HEK293 (cell line): ENCODE data around the gene SCN11A.

ENCODE experiments used
- CTCF ChIA-PET: fragments of 350-600 bp; formaldehyde crosslinking; extraction: SDS; loops from one replicate; lab custom pipeline; 2021; ENCODE audit warnings: antibody characterized with exemption; lab: Yijun Ruan, JAX
- POLR2A ChIA-PET: fragments of 300-600 bp; formaldehyde crosslinking; extraction: SDS; loops from one replicate; lab custom pipeline; 2020; ENCODE audit warnings: antibody characterized with exemption, inconsistent platforms; lab: Yijun Ruan, JAX
- H3K27ac ChIP-seq: fragments of 200-500 bp; sonication (Bioruptor generic); 2 replicates; pipeline ENCODE4 v1.5.1; 2014; ENCODE audit warnings: low read depth, low read length, control low read depth, inconsistent platforms; ENCODE audit errors: extremely low read depth
- H3K36me3 ChIP-seq, 2 experiments: fragments of 200-500 bp in 1 of 2; sonication (Bioruptor generic) in 1 of 2; 1 replicate in 1 of 2; 2 replicates in 1 of 2; pipeline ENCODE4 v1.5.1; 2014 to 2017; ENCODE audit warnings: inconsistent platforms in 2 of 2, low read length in 2 of 2; ENCODE audit not compliant: control insufficient read depth in 2 of 2, insufficient read depth in 1 of 2
- H3K4me1 ChIP-seq: fragments of 200-500 bp; sonication (Bioruptor generic); 2 replicates; pipeline ENCODE4 v1.5.1; 2014; ENCODE audit warnings: mild to moderate bottlenecking, low read length, inconsistent platforms; ENCODE audit not compliant: control insufficient read depth, insufficient read depth
- H3K4me3 ChIP-seq: 2 replicates; pipeline ENCODE4 v1.5.1; 2011; ENCODE audit warnings: low read depth, mild to moderate bottlenecking, control low read depth, low read length, moderate library complexity
- H3K9me3 ChIP-seq: fragments of 200-500 bp; sonication (Bioruptor generic); 2 replicates; pipeline ENCODE4 v1.5.1; 2014; ENCODE audit warnings: low read depth, low read length, inconsistent platforms; ENCODE audit not compliant: control insufficient read depth, insufficient read depth
- EGR2 ChIP-seq: fragments of 450-650 bp; formaldehyde crosslinking; IDR thresholded peaks from 2 replicates; pipeline ENCODE4 v1.5.1; 2016; ENCODE audit warnings: low read depth, missing biosample characterization, missing genetic modification characterization
- GLIS1 ChIP-seq: fragments of 450-650 bp; formaldehyde crosslinking; IDR thresholded peaks from 2 replicates; pipeline ENCODE4 v1.5.1; 2016; ENCODE audit warnings: missing biosample characterization, missing genetic modification characterization
- KLF8 ChIP-seq: fragments of 450-650 bp; formaldehyde crosslinking; IDR thresholded peaks from 2 replicates; pipeline ENCODE4 v1.5.1; 2016; ENCODE audit warnings: missing biosample characterization, missing genetic modification characterization
- ZBTB1 ChIP-seq: fragments of 450-650 bp; formaldehyde crosslinking; IDR thresholded peaks from 2 replicates; pipeline ENCODE4 v1.5.1; 2016; ENCODE audit warnings: missing biosample characterization, missing genetic modification characterization
- ZFP69B ChIP-seq: fragments of 450-650 bp; formaldehyde crosslinking; IDR thresholded peaks from 2 replicates; pipeline ENCODE4 v1.5.1; 2016; ENCODE audit warnings: missing biosample characterization, missing genetic modification characterization
- ZNF133 ChIP-seq: fragments of 450-650 bp; formaldehyde crosslinking; IDR thresholded peaks from 2 replicates; pipeline ENCODE4 v1.5.1; 2016; ENCODE audit warnings: missing biosample characterization, missing genetic modification characterization
- ZNF146 ChIP-seq: fragments of 450-650 bp; formaldehyde crosslinking; IDR thresholded peaks from 2 replicates; pipeline ENCODE4 v1.5.1; 2016; ENCODE audit warnings: missing biosample characterization, missing genetic modification characterization
- ZNF157 ChIP-seq: fragments of 450-650 bp; formaldehyde crosslinking; IDR thresholded peaks from 2 replicates; pipeline ENCODE4 v1.5.1; 2016; ENCODE audit warnings: missing biosample characterization, missing genetic modification characterization
- ZNF184 ChIP-seq: fragments of 450-650 bp; IDR thresholded peaks from 2 replicates; pipeline ENCODE4 v1.5.1; 2018; ENCODE audit warnings: missing biosample characterization, mild to moderate bottlenecking, missing genetic modification characterization
- ZNF292 ChIP-seq: fragments of 450-650 bp; formaldehyde crosslinking; IDR thresholded peaks from 2 replicates; pipeline ENCODE4 v1.5.1; 2016; ENCODE audit warnings: low read depth, missing biosample characterization, missing genetic modification characterization, borderline replicate concordance
- ZNF311 ChIP-seq: fragments of 450-650 bp; formaldehyde crosslinking; IDR thresholded peaks from 2 replicates; pipeline ENCODE4 v1.5.1; 2017; ENCODE audit warnings: missing biosample characterization, missing genetic modification characterization, borderline replicate concordance
- ZNF48 ChIP-seq: fragments of 450-650 bp; formaldehyde crosslinking; IDR thresholded peaks from 2 replicates; pipeline ENCODE4 v1.5.1; 2016; ENCODE audit warnings: missing biosample characterization, missing genetic modification characterization
- ZNF488 ChIP-seq: fragments of 450-650 bp; formaldehyde crosslinking; IDR thresholded peaks from 2 replicates; pipeline ENCODE4 v1.5.1; 2016; ENCODE audit warnings: missing biosample characterization, missing genetic modification characterization
- ZNF510 ChIP-seq: fragments of 450-650 bp; formaldehyde crosslinking; IDR thresholded peaks from 2 replicates; pipeline ENCODE4 v1.5.1; 2018; ENCODE audit warnings: mild to moderate bottlenecking, missing genetic modification characterization, missing biosample characterization; ENCODE audit not compliant: insufficient replicate concordance
- ZNF513 ChIP-seq: fragments of 450-650 bp; IDR thresholded peaks from 2 replicates; pipeline ENCODE4 v1.5.1; 2018; ENCODE audit warnings: missing biosample characterization, missing genetic modification characterization
- ZNF560 ChIP-seq: fragments of 450-650 bp; formaldehyde crosslinking; IDR thresholded peaks from 2 replicates; pipeline ENCODE4 v1.5.1; 2017; ENCODE audit warnings: missing biosample characterization, missing genetic modification characterization, borderline replicate concordance
- ZNF561 ChIP-seq: fragments of 450-650 bp; IDR thresholded peaks from 2 replicates; pipeline ENCODE4 v1.5.1; 2018; ENCODE audit warnings: missing biosample characterization, missing genetic modification characterization, borderline replicate concordance
- ZNF629 ChIP-seq: fragments of 450-650 bp; formaldehyde crosslinking; IDR thresholded peaks from 2 replicates; pipeline ENCODE4 v1.5.1; 2017; ENCODE audit warnings: missing biosample characterization, missing genetic modification characterization
- ZSCAN18 ChIP-seq: fragments of 450-650 bp; formaldehyde crosslinking; IDR thresholded peaks from 2 replicates; pipeline ENCODE4 v1.5.1; 2016; ENCODE audit warnings: missing biosample characterization, missing genetic modification characterization
- TF ChIP-seq, protein P1 (sequence below): fragments of 450-650 bp; formaldehyde crosslinking; IDR thresholded peaks from 2 replicates; pipeline ENCODE4 v1.5.1; 2016; ENCODE audit warnings: missing biosample characterization, missing genetic modification characterization
- TF ChIP-seq, protein P2 (sequence below): fragments of 450-650 bp; formaldehyde crosslinking; IDR thresholded peaks from 2 replicates; pipeline ENCODE4 v1.5.1; 2016; ENCODE audit warnings: missing biosample characterization, missing genetic modification characterization
- TF ChIP-seq, protein P3 (sequence below): fragments of 450-650 bp; formaldehyde crosslinking; IDR thresholded peaks from 2 replicates; pipeline ENCODE4 v1.5.1; 2016; ENCODE audit warnings: missing biosample characterization, missing genetic modification characterization
- TF ChIP-seq, protein P4 (sequence below): fragments of 450-650 bp; formaldehyde crosslinking; IDR thresholded peaks from 2 replicates; pipeline ENCODE4 v1.5.1; 2016; ENCODE audit warnings: missing biosample characterization, missing genetic modification characterization

SCN11A gene

DNA sequence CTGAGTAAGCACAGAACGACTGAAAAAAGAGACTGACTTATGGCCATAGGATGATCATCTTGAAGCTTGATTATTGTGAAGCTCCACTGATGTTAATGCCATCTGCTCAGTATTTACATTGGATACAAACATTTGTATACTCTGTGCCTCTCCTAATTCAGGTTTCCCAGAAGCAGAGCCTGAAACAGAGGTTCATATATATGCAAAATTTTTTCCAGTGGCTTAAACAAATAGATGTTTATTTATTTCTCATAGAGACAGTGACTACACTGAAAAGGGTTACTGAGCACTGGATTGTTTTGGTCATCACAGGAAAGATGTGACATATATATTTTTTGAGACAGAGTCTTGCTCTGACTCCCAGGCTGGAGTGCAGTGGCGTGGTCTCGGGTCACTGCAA lies 36.3 kb downstream of the SCN11A start:
- no peaks in the 10 kb centered on the region for H3K9me3 ChIP-seq
- TF ChIP-seq ZNF292 (tag by site-specific recombination) (no peak), ZNF133 (tag by site-specific recombination) (no peak), ZNF560 (tag by site-specific recombination) (no peak), ZNF157 (no peak), KLF8 (tag by site-specific recombination) (no peak), ZNF510 (tag by site-specific recombination) (no peak), ZNF48 (tag by site-specific recombination) (no peak), ZBTB1 (no peak), GLIS1 (tag by site-specific recombination) (no peak), ZNF488 (tag by site-specific recombination) (no peak), ZNF561 (tag by site-specific recombination) (no peak), ZNF513 (tag by site-specific recombination) (no peak), ZNF311 (tag by site-specific recombination) (no peak), ZNF146 (tag by site-specific recombination) (no peak)
- TF ChIP-seq, protein P1, sequence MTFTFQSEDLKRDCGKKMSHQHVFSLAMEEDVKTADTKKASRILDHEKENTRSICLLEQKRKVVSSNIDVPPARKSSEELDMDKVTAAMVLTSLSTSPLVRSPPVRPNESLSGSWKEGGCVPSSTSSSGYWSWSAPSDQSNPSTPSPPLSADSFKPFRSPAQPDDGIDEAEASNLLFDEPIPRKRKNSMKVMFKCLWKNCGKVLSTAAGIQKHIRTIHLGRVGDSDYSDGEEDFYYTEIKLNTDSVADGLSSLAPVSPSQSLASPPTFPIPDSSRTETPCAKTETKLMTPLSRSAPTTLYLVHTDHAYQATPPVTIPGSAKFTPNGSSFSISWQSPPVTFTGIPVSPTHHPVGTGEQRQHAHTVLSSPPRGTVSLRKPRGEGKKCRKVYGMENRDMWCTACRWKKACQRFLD (tag by site-specific recombination), result no peak
- TF ChIP-seq, protein P2, sequence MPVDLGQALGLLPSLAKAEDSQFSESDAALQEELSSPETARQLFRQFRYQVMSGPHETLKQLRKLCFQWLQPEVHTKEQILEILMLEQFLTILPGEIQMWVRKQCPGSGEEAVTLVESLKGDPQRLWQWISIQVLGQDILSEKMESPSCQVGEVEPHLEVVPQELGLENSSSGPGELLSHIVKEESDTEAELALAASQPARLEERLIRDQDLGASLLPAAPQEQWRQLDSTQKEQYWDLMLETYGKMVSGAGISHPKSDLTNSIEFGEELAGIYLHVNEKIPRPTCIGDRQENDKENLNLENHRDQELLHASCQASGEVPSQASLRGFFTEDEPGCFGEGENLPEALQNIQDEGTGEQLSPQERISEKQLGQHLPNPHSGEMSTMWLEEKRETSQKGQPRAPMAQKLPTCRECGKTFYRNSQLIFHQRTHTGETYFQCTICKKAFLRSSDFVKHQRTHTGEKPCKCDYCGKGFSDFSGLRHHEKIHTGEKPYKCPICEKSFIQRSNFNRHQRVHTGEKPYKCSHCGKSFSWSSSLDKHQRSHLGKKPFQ (tag by site-specific recombination), result no peak
- no peaks in the 10 kb centered on the region for H3K4me1 ChIP-seq
- no peaks in the 10 kb centered on the region for H3K36me3 ChIP-seq
- H3K4me3 ChIP-seq, result no peak overlapping the region
- POLR2A ChIA-PET, result no interaction called here
- H3K27ac ChIP-seq, result no peak overlapping the region
- CTCF ChIA-PET, result no interaction called here

DNA sequence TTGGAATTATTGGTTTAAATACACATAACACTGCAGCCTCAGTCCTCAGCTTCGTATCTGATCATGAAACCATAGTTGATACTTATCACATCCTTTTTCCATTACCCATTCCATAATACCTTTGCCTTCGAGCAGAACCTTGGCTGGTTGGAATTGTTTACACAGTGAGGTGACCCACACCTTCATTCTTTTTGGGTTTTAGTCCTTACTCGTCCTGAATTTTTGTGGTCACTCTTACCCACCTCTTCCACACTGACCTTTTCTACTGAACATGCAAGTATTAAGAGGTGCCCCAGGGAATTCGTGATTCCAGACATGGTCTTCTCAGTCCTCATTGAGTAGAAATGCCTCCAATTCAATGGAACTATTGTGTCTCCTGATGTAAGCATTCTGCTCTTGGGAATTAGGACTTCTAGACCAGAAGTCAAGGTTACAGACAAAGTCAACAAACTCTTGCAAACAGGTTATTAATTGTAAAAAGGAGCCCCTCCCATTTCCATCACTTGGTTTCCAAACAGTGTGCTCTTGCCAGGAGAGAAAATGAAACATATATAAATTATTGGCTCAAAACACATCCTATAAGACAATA lies 37.7 kb downstream of the SCN11A start:
- POLR2A ChIA-PET, result no interaction called here
- no peaks in the 10 kb centered on the region for H3K9me3 ChIP-seq
- CTCF ChIA-PET, result interaction anchor here (1.2 to 1.3 kb wide), 2 partner anchors 12 to 14 kb away, joined by 3 to 5 read pairs; no protein-coding TSS in a partner anchor
- H3K4me3 ChIP-seq, result no peak overlapping the region
- H3K4me1 ChIP-seq, result no peaks in the 10 kb centered on the region
- no peak overlapping the region for H3K27ac ChIP-seq
- H3K36me3 ChIP-seq, result no peaks in the 10 kb centered on the region
- no peak for TF ChIP-seq ZNF488 (tag by site-specific recombination)
- TF ChIP-seq EGR2 (tag by site-specific recombination), result no peak
- TF ChIP-seq ZFP69B (tag by site-specific recombination), result no peak
- TF ChIP-seq ZNF184 (tag by site-specific recombination), result no peak
- TF ChIP-seq, protein P3, sequence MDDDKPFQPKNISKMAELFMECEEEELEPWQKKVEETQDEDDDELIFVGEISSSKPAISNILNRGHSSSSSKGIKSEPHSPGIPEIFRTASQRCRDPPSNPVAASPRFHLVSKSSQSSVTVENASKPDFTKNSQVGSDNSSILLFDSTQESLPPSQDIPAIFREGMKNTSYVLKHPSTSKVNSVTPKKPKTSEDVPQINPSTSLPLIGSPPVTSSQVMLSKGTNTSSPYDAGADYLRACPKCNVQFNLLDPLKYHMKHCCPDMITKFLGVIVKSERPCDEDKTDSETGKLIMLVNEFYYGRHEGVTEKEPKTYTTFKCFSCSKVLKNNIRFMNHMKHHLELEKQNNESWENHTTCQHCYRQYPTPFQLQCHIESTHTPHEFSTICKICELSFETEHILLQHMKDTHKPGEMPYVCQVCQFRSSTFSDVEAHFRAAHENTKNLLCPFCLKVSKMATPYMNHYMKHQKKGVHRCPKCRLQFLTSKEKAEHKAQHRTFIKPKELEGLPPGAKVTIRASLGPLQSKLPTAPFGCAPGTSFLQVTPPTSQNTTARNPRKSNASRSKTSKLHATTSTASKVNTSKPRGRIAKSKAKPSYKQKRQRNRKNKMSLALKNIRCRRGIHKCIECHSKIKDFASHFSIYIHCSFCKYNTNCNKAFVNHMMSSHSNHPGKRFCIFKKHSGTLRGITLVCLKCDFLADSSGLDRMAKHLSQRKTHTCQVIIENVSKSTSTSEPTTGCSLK (tag by site-specific recombination), result no peak
- no peak for TF ChIP-seq ZSCAN18 (tag by site-specific recombination)
- TF ChIP-seq, protein P4, sequence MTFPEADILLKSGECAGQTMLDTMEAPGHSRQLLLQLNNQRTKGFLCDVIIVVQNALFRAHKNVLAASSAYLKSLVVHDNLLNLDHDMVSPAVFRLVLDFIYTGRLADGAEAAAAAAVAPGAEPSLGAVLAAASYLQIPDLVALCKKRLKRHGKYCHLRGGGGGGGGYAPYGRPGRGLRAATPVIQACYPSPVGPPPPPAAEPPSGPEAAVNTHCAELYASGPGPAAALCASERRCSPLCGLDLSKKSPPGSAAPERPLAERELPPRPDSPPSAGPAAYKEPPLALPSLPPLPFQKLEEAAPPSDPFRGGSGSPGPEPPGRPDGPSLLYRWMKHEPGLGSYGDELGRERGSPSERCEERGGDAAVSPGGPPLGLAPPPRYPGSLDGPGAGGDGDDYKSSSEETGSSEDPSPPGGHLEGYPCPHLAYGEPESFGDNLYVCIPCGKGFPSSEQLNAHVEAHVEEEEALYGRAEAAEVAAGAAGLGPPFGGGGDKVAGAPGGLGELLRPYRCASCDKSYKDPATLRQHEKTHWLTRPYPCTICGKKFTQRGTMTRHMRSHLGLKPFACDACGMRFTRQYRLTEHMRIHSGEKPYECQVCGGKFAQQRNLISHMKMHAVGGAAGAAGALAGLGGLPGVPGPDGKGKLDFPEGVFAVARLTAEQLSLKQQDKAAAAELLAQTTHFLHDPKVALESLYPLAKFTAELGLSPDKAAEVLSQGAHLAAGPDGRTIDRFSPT, result no peak
- no peak for TF ChIP-seq ZNF629 (tag by site-specific recombination)
